Keratinocyte (primary cell): ENCODE data around the gene THRB.

ENCODE experiments used
- EZH2 ChIP-seq: IDR thresholded peaks from one replicate; pipeline ENCODE4 v1.6.1; 2012; ENCODE audit warnings: inconsistent platforms, mild to moderate bottlenecking, low read length, moderate library complexity
- TF ChIP-seq, protein P1 (sequence below), 3 experiments: IDR thresholded peaks in 1 of 3; conservative IDR thresholded peaks in 1 of 3; optimal IDR thresholded peaks in 1 of 3; 2 replicates in 2 of 3; 3 replicates in 1 of 3; pipeline versions ENCODE3 to v1.5.1; 2011; ENCODE audit warnings: low read length in 3 of 3, mild to moderate bottlenecking in 3 of 3, moderate library complexity in 2 of 3, control low read depth in 1 of 3, inconsistent platforms in 1 of 3; ENCODE audit not compliant: insufficient read depth in 2 of 3; ENCODE audit errors: extremely low read depth in 1 of 3

- TF ChIP-seq, protein P1, sequence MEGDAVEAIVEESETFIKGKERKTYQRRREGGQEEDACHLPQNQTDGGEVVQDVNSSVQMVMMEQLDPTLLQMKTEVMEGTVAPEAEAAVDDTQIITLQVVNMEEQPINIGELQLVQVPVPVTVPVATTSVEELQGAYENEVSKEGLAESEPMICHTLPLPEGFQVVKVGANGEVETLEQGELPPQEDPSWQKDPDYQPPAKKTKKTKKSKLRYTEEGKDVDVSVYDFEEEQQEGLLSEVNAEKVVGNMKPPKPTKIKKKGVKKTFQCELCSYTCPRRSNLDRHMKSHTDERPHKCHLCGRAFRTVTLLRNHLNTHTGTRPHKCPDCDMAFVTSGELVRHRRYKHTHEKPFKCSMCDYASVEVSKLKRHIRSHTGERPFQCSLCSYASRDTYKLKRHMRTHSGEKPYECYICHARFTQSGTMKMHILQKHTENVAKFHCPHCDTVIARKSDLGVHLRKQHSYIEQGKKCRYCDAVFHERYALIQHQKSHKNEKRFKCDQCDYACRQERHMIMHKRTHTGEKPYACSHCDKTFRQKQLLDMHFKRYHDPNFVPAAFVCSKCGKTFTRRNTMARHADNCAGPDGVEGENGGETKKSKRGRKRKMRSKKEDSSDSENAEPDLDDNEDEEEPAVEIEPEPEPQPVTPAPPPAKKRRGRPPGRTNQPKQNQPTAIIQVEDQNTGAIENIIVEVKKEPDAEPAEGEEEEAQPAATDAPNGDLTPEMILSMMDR (optimal IDR thresholded peaks at IDR 0.05 in 1 of 3, IDR thresholded peaks at IDR 0.05 in 1 of 3, conservative IDR thresholded peaks at IDR 0.05 in 1 of 3; ENCODE audit: extremely low read depth in 1 of 3, insufficient read depth in 2 of 3, low read length in 3 of 3), result no peak
- no peak for TF ChIP-seq EZH2
Observed at GRCh38 chr3:24168977-24169376, 325.7 kb downstream of the THRB start.
